HepG2 (cell line): ENCODE data around the gene ALDH7A1. TPM values are rescaled to one million over a fixed set of nuclear protein-coding genes. Genes with fewer than 3 reads are reported as not detected.
A peak's percentile ranks its signal among the peaks of the same experiment; 100 is the strongest.

ENCODE experiments used
- ATAC-seq: fragments of 200-7000 bp; cut with Tn5 transposase; 3 replicates; pipeline ENCODE4 v1.9.1; 2020; ENCODE audit warnings: mild to moderate bottlenecking, moderate library complexity
- BruUV-seq: library from RNA; stranded (reverse); fragments of 400-500 nt; replicated peaks from 2 replicates; lab custom pipeline; 2021; lab: Mats Ljungman, UMichigan
- CTCF ChIA-PET: fragments of 300-600 bp; formaldehyde crosslinking; extraction: SDS; loops from one replicate; lab custom pipeline; 2021; ENCODE audit warnings: low total read pairs, inconsistent platforms, low intra/inter-chr PET ratio; lab: Yijun Ruan, JAX
- POLR2A ChIA-PET: fragments of 350-600 bp; sonication (Branson Sonifier 250); formaldehyde crosslinking; loops from one replicate; lab custom pipeline; 2020; ENCODE audit warnings: antibody characterized with exemption, inconsistent platforms; lab: Yijun Ruan, JAX
- DNase-seq: peaks from one replicate; pipeline ENCODE4 v3.0.0-alpha.2; 2015; ENCODE audit warnings: low spot score
- FAIRE-seq: peaks from 3 replicates; lab custom pipeline; 2011; peaks lifted over from hg19 to GRCh38; lab: Jason Lieb, UNC
- H2AFZ ChIP-seq: one replicate; pipeline ENCODE4 v1.6.1; 2011; ENCODE audit warnings: low read length, inconsistent platforms
- H3K27ac ChIP-seq: fragments of 300-600 bp; 3 replicates; pipeline ENCODE4 v1.8.0; 2011; ENCODE audit warnings: mixed run types, mild to moderate bottlenecking, mixed read lengths, low read length, inconsistent platforms; ENCODE audit not compliant: insufficient read depth; ENCODE audit errors: extremely low read length
- H3K27me3 ChIP-seq, 2 experiments: fragments of 200-600 bp in 1 of 2; 2 replicates in 1 of 2; 3 replicates in 1 of 2; pipeline versions ENCODE4 v1.6.0 to v1.8.0; 2011; ENCODE audit warnings: low read length in 2 of 2, mild to moderate bottlenecking in 2 of 2, moderate library complexity in 2 of 2, inconsistent platforms in 1 of 2; ENCODE audit not compliant: insufficient read depth in 2 of 2, control insufficient read depth in 1 of 2
- H3K36me3 ChIP-seq, 2 experiments: fragments of 200-600 bp in 1 of 2; replicated peaks in 1 of 2; 2 replicates in 1 of 2; 3 replicates in 1 of 2; pipeline versions ENCODE4 v1.5.1 to v1.8.0; 2011; ENCODE audit warnings: low read length in 2 of 2, inconsistent platforms in 1 of 2; ENCODE audit not compliant: insufficient read depth in 2 of 2, control insufficient read depth in 1 of 2
- H3K4me1 ChIP-seq: 2 replicates; pipeline ENCODE4 v1.5.1; 2012; ENCODE audit warnings: low read length, inconsistent platforms; ENCODE audit not compliant: insufficient read depth
- H3K4me2 ChIP-seq: 2 replicates; pipeline ENCODE4 v1.6.0; 2011; ENCODE audit warnings: low read depth, low read length, inconsistent platforms
- H3K4me3 ChIP-seq, 3 experiments: fragments of 200-600 bp in 1 of 3; sonication (generic), shearing (Covaris generic) in 1 of 3; replicated peaks in 1 of 3; 2 replicates each; pipeline ENCODE4 v1.5.1; 2011 to 2016; ENCODE audit warnings: low read length in 3 of 3, inconsistent platforms in 2 of 3, low read depth in 2 of 3, mild to moderate bottlenecking in 2 of 3, control low read depth in 1 of 3, mixed read lengths in 1 of 3; ENCODE audit not compliant: insufficient read depth in 1 of 3
- H3K79me2 ChIP-seq: one replicate; pipeline ENCODE4 v1.6.1; 2011; ENCODE audit warnings: low read length, inconsistent platforms; ENCODE audit not compliant: insufficient read depth
- H3K9ac ChIP-seq: 2 replicates; pipeline ENCODE4 v1.6.0; 2011; ENCODE audit warnings: mild to moderate bottlenecking, low read depth, low read length, inconsistent platforms; ENCODE audit not compliant: insufficient read depth
- H3K9me3 ChIP-seq: 2 replicates; pipeline ENCODE4 v1.5.1; 2012; ENCODE audit warnings: mild to moderate bottlenecking, low read length
- H4K20me1 ChIP-seq: 2 replicates; pipeline ENCODE4 v1.6.0; 2011; ENCODE audit warnings: inconsistent platforms, mild to moderate bottlenecking, low read length, moderate library complexity; ENCODE audit not compliant: insufficient read depth
- FOXA3 ChIP-seq: IDR thresholded peaks from 2 replicates; pipeline ENCODE4 v1.6.1; 2016; ENCODE audit warnings: missing genetic modification reagents, missing compliant biosample characterization
- ZSCAN21 ChIP-seq: sonication (generic); formaldehyde crosslinking; IDR thresholded peaks from 2 replicates; pipeline ENCODE4 v1.8.0; 2022; ENCODE audit warnings: mild to moderate bottlenecking, missing genetic modification reagents, moderate library complexity, borderline replicate concordance
- WGBS: methylation state at CpG from one replicate; pipeline ENCODE4 v1.1.6; 2017; ENCODE audit warnings: low lambda C conversion rate; 5-methylcytosine and 5-hydroxymethylcytosine counted together
- in situ Hi-C: cut with HindIII; loops from 2 replicates; pipeline ENCODE4 v1.10.0; 2017; ENCODE audit warnings: low pct_unique_long_range_greater_than_20kb; ENCODE audit not compliant: extremely low pct_ligation_motif_present
- intact Hi-C: fragments of 100-400 bp; cut with micrococcal nuclease; formaldehyde crosslinking; loops from one replicate; pipeline ENCODE4 v1.10.0; 2022; ENCODE audit not compliant: unreplicated experiment
- polyA plus RNA-seq, 8 experiments: library from polyadenylated mRNA; depleted of rRNA in 3 of 8; stranded (reverse) in 7 of 8; unstranded in 1 of 8; fragments of >200 nt; fragmentation: Illumina TruSeq in 4 of 8; extraction: Trizol in 4 of 8; gene quantifications; 2 replicates each; pipeline versions ENCODE4 v1.2.1 to v1.2.3, GENCODE V29; 2011 to 2016; ENCODE audit warnings: low read depth in 4 of 8, missing spikeins in 1 of 8, mixed read lengths in 1 of 8; ENCODE audit not compliant: insufficient read depth in 1 of 8
- total RNA-seq, 5 experiments: library from RNA; depleted of rRNA; stranded (reverse); fragments of >200 nt; fragmentation: Illumina TruSeq; extraction: Trizol; gene quantifications; 2 replicates each; pipeline ENCODE4 v1.2.3, GENCODE V29; 2016; ENCODE audit warnings: low read depth in 1 of 5
- TF ChIP-seq, protein P1 (sequence below): sonication (generic); formaldehyde crosslinking; IDR thresholded peaks from 2 replicates; pipeline ENCODE4 v1.4.0; 2020; ENCODE audit warnings: missing genetic modification reagents

Gene ALDH7A1
- total and polyA plus RNA-seq, 2 of the 13 experiments (the other 11 are each of a cell fraction or from before 2014, with no cell fraction given): 69.0 to 100 TPM

GRCh38 chr5:126599971-126600630 is 5.1 kb upstream of the ALDH7A1 start (continued):
- TF ChIP-seq FOXA3: peak; percentile 51; the same call in 1 of the 2 replicates

DNA sequence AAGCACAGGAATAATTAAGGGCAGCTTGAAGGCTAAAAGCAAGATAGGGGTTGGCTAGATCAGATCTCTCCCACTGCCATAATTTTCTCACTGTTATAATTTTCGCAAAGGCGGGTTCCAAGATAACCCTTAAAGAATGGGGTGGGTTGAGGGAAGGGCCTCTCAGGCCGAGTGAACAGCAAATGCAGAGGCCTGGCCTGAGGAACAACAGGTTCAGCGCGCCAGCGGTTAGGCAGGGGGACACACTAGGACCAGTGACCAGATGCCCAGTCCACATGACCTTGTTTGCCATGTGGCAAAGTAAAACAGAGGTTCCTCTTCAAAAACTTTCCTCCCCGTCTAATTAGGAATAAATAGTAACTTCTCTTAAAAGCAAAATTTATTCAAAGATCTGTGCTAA is 4.5 kb upstream of the ALDH7A1 start:
- peak overlapping the region in 1 of 3 experiments; percentile 96; a peak in 1 of 6 replicates for H3K4me3 ChIP-seq
- BruUV-seq: no TSS peak
- CTCF ChIA-PET: no interaction called here
- TF ChIP-seq, protein P1, sequence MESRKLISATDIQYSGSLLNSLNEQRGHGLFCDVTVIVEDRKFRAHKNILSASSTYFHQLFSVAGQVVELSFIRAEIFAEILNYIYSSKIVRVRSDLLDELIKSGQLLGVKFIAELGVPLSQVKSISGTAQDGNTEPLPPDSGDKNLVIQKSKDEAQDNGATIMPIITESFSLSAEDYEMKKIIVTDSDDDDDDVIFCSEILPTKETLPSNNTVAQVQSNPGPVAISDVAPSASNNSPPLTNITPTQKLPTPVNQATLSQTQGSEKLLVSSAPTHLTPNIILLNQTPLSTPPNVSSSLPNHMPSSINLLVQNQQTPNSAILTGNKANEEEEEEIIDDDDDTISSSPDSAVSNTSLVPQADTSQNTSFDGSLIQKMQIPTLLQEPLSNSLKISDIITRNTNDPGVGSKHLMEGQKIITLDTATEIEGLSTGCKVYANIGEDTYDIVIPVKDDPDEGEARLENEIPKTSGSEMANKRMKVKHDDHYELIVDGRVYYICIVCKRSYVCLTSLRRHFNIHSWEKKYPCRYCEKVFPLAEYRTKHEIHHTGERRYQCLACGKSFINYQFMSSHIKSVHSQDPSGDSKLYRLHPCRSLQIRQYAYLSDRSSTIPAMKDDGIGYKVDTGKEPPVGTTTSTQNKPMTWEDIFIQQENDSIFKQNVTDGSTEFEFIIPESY (CRISPR knock-in tag): peak; percentile 30; the same call in 1 of the 2 replicates
- no peak for TF ChIP-seq ZSCAN21 (CRISPR knock-in tag)
- TF ChIP-seq, all 625 proteins: peak for 1
- Histone ChIP-seq H3K9me3 (no peaks in the 10 kb centered on the region), H3K36me3 (peaks cover 1 to 11% of the 10 kb centered on the region in 2 experiments), H2AFZ (no peak overlapping the region), H4K20me1 (0 out of 2 replicates have a peak, but pooled peaks cover 3% of the 10 kb centered on the region), H3K9ac (no peak overlapping the region), H3K27ac (no peak overlapping the region), H3K4me2 (peak overlapping the region; percentile 77; the same call in 1 of the 2 replicates), H3K4me1 (peaks cover 37% of the 10 kb centered on the region), H3K27me3 (no peaks in the 10 kb centered on the region; a peak in 1 of 5 replicates), H3K79me2 (peaks cover 30% of the 10 kb centered on the region)
- 99% methylated on average over 7 of the region's 7 CpGs for WGBS
- DNase-seq: no peak
- intact Hi-C loops (loop anchor here (5.0 kb wide), 2 partner anchors 178 to 887 kb away; partner anchors contain the start of gene LMNB1), in situ Hi-C loops (no loop called here)
- POLR2A ChIA-PET: no interaction called here
- no peak for FAIRE-seq
- ATAC-seq: no peak
